Neural cell (in vitro differentiated cells): ENCODE measurements around the gene CXCL13. TPM values are rescaled to one million over a fixed set of nuclear protein-coding genes. Genes with fewer than 3 reads are reported as not detected.
A peak's percentile ranks its signal among the peaks of the same experiment; 100 is the strongest.

ENCODE experiments used
- H2AFZ ChIP-seq: fragments of 200-600, 300-800 bp; sonication (generic), shearing (Covaris generic); 2 replicates; pipeline ENCODE4 v1.6.0; 2014; ENCODE audit warnings: low read depth, mild to moderate bottlenecking, antibody characterized with exemption, low read length, moderate library complexity
- H3F3A ChIP-seq: fragments of 200-600 bp; shearing (Covaris generic); 2 replicates; pipeline ENCODE4 v1.6.1; 2016; ENCODE audit warnings: mild to moderate bottlenecking, moderate library complexity, mixed read lengths, antibody characterized with exemption, low read length; ENCODE audit not compliant: insufficient read depth, poor library complexity, severe bottlenecking
- H3K27ac ChIP-seq: fragments of 200-600, 300-800 bp; sonication (generic), shearing (Covaris generic); 2 replicates; pipeline ENCODE4 v1.5.1; 2014; ENCODE audit warnings: mild to moderate bottlenecking, low read length, moderate library complexity
- H3K27me3 ChIP-seq: fragments of 300-800, 200-600 bp; sonication (generic), shearing (Covaris generic); 2 replicates; pipeline ENCODE4 v1.6.0; 2014; ENCODE audit warnings: mild to moderate bottlenecking, low read depth, low read length, moderate library complexity; ENCODE audit not compliant: insufficient read depth
- H3K36me3 ChIP-seq: fragments of 300-800, 200-600 bp; sonication (generic), shearing (Covaris generic); 2 replicates; pipeline ENCODE4 v1.5.1; 2014; ENCODE audit warnings: mild to moderate bottlenecking, antibody characterized with exemption, low read length, moderate library complexity; ENCODE audit not compliant: insufficient read depth
- H3K4me2 ChIP-seq: fragments of 300-800, 200-600 bp; sonication (generic), shearing (Covaris generic); 2 replicates; pipeline ENCODE4 v1.6.0; 2014; ENCODE audit warnings: mild to moderate bottlenecking, low read length
- H3K4me3 ChIP-seq: fragments of 300-800, 200-600 bp; sonication (generic), shearing (Covaris generic); 2 replicates; pipeline ENCODE4 v1.5.1; 2014; ENCODE audit warnings: mild to moderate bottlenecking, low read length, moderate library complexity
- H3K79me2 ChIP-seq: fragments of 200-600 bp; shearing (Covaris generic); replicated peaks from 2 replicates; pipeline ENCODE4 v1.6.0; 2014; ENCODE audit warnings: mild to moderate bottlenecking, low read length, moderate library complexity; ENCODE audit not compliant: insufficient read depth
- H3K9ac ChIP-seq: fragments of 300-800, 200-600 bp; sonication (generic), shearing (Covaris generic); 2 replicates; pipeline ENCODE4 v1.6.1; 2016; ENCODE audit warnings: mild to moderate bottlenecking, low read length, mixed read lengths
- H3K9me2 ChIP-seq: fragments of 200-600 bp; shearing (Covaris generic); 2 replicates; pipeline ENCODE4 v1.6.1; 2016; ENCODE audit warnings: mild to moderate bottlenecking, low read length, mixed read lengths; ENCODE audit not compliant: insufficient read depth
- H3K9me3 ChIP-seq: fragments of 200-600, 300-800 bp; sonication (generic), shearing (Covaris generic); 2 replicates; pipeline ENCODE4 v1.6.1; 2016; ENCODE audit warnings: mild to moderate bottlenecking, mixed run types, low read length, moderate library complexity, mixed read lengths
- H4K20me1 ChIP-seq: fragments of 200-600 bp; shearing (Covaris generic); 2 replicates; pipeline ENCODE4 v1.6.1; 2016; ENCODE audit warnings: mild to moderate bottlenecking, mixed run types; ENCODE audit not compliant: insufficient read depth
- EP300 ChIP-seq: fragments of 450-650 bp; conservative IDR thresholded peaks from 2 replicates; pipeline ENCODE4 v1.6.1; 2014; ENCODE audit warnings: antibody characterized with exemption, mild to moderate bottlenecking, moderate library complexity; ENCODE audit not compliant: poor library complexity, severe bottlenecking
- EZH2 ChIP-seq: fragments of 200-600, 300-800 bp; shearing (Covaris generic), sonication (generic); IDR thresholded peaks from 2 replicates; pipeline ENCODE4 v1.6.1; 2014; ENCODE audit warnings: antibody characterized with exemption, low read length, borderline replicate concordance, mild to moderate bottlenecking; ENCODE audit not compliant: insufficient read depth, poor library complexity, severe bottlenecking
- MXI1 ChIP-seq: fragments of 450-650 bp; conservative IDR thresholded peaks from 2 replicates; pipeline ENCODE4 v1.6.1; 2014; ENCODE audit warnings: antibody characterized with exemption, mild to moderate bottlenecking; ENCODE audit not compliant: poor library complexity, severe bottlenecking
- POLR2AphosphoS5 ChIP-seq: IDR thresholded peaks from 2 replicates; pipeline ENCODE4 v1.6.1; 2012
- RAD21 ChIP-seq: fragments of 450-650 bp; conservative IDR thresholded peaks from 2 replicates; pipeline ENCODE4 v1.6.1; 2014; ENCODE audit warnings: antibody characterized with exemption, mild to moderate bottlenecking, moderate library complexity
- REST ChIP-seq: IDR thresholded peaks from 2 replicates; pipeline ENCODE4 v1.6.1; 2012; ENCODE audit warnings: borderline replicate concordance
- SMC3 ChIP-seq: fragments of 450-650 bp; conservative IDR thresholded peaks from 2 replicates; pipeline ENCODE4 v1.6.1; 2014; ENCODE audit warnings: antibody characterized with exemption, mild to moderate bottlenecking, moderate library complexity; ENCODE audit not compliant: poor library complexity
- TAF1 ChIP-seq: IDR thresholded peaks from 2 replicates; pipeline ENCODE4 v1.6.1; 2012; ENCODE audit warnings: low read depth
- polyA plus RNA-seq: library from polyadenylated mRNA; depleted of rRNA; stranded (reverse); fragments of >200 nt; gene quantifications from 2 replicates; pipeline ENCODE4 v1.2.3, GENCODE V29; 2014
- TF ChIP-seq, protein P1 (sequence below): fragments of 450-650 bp; IDR thresholded peaks from 2 replicates; pipeline ENCODE4 v1.5.1; 2014; ENCODE audit warnings: antibody characterized with exemption, mild to moderate bottlenecking, moderate library complexity; ENCODE audit not compliant: poor library complexity, severe bottlenecking

CXCL13 gene
- polyA plus RNA-seq, 1 donor from 2014 or later = not detected

DNA sequence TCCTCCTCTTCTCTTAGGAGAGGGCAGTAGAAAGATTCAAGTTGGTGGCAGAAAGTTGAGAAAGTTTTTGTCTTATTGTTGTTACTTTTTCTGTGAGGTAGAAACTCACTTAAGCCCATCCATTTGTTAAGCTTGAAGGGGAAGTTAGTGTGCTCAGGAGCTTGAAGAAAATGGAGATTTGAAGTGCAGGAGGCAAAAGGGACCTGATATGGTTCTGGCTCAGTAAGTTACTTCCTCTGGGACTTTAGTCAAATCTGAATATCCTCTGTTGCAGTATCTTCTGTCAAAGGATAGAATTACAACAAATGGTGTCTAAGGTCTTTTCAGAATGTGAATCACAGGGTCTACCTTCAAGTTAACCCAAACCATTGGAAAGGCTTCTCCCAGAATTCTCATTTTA is 46.2 kb downstream of the CXCL13 start:
- no peak overlapping the region for H2AFZ ChIP-seq
- H3K79me2 ChIP-seq = no peaks in the 10 kb centered on the region
- no peak overlapping the region for H3K9ac ChIP-seq
- H4K20me1 ChIP-seq = no peaks in the 10 kb centered on the region
- TF ChIP-seq POLR2AphosphoS5 = no peak
- TF ChIP-seq MXI1 = no peak
- no peak for TF ChIP-seq SMC3
- no peak for TF ChIP-seq REST
- TF ChIP-seq EP300 = no peak
- no peak for TF ChIP-seq TAF1
- no peak for TF ChIP-seq EZH2
- TF ChIP-seq, protein P1, sequence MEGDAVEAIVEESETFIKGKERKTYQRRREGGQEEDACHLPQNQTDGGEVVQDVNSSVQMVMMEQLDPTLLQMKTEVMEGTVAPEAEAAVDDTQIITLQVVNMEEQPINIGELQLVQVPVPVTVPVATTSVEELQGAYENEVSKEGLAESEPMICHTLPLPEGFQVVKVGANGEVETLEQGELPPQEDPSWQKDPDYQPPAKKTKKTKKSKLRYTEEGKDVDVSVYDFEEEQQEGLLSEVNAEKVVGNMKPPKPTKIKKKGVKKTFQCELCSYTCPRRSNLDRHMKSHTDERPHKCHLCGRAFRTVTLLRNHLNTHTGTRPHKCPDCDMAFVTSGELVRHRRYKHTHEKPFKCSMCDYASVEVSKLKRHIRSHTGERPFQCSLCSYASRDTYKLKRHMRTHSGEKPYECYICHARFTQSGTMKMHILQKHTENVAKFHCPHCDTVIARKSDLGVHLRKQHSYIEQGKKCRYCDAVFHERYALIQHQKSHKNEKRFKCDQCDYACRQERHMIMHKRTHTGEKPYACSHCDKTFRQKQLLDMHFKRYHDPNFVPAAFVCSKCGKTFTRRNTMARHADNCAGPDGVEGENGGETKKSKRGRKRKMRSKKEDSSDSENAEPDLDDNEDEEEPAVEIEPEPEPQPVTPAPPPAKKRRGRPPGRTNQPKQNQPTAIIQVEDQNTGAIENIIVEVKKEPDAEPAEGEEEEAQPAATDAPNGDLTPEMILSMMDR = no peak
- no peak for TF ChIP-seq RAD21
- no peaks in the 10 kb centered on the region for H3K27me3 ChIP-seq
- no peaks in the 10 kb centered on the region for H3K9me2 ChIP-seq
- H3K36me3 ChIP-seq = no peaks in the 10 kb centered on the region
- no peak overlapping the region for H3K4me3 ChIP-seq
- H3F3A ChIP-seq = no peaks in the 10 kb centered on the region
- no peak overlapping the region for H3K4me2 ChIP-seq
- H3K9me3 ChIP-seq = no peaks in the 10 kb centered on the region
- no peak overlapping the region for H3K27ac ChIP-seq

DNA sequence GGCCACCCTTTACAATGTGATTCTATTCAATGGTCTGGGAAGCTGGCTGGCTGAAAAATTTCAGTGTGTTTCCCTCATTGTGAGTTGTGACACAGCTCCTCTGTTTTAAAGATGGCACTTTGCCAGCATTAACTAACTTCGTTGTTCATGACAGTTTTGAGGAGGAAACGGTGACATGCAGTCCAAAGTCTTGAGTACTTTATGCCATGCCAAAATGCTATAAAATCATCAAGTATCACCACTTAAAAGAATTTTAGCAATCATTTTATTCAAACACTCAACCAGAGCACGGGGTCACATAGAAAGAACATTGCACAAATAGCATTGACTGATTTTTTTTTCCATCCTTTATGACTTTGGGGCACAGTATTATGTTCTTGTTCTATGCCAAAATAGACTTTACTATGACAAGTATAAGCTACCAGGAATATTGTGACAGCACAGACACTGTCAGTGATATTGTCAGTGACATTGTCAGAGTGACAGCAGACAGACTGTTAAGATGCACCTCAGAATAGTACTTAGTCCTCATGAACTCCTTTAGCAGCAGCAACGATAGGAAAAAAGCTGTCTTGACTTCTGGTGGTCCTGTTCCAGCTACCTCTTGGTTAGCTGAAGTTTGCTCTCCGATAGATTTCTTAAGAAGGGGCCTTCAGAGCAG is 46.7 kb downstream of the CXCL13 start:
- no peaks in the 10 kb centered on the region for H3K36me3 ChIP-seq
- H3K4me2 ChIP-seq = no peak overlapping the region
- H3K27me3 ChIP-seq = no peaks in the 10 kb centered on the region
- no peak overlapping the region for H3K27ac ChIP-seq
- H3F3A ChIP-seq = no peaks in the 10 kb centered on the region
- H4K20me1 ChIP-seq = no peaks in the 10 kb centered on the region
- H3K9ac ChIP-seq = no peak overlapping the region
- H2AFZ ChIP-seq = no peak overlapping the region
- H3K9me2 ChIP-seq = no peaks in the 10 kb centered on the region
- TF ChIP-seq POLR2AphosphoS5 (peak; percentile 83), EP300 (peak; percentile 93), REST (no peak)
- no peaks in the 10 kb centered on the region for H3K79me2 ChIP-seq
- no peak overlapping the region for H3K4me3 ChIP-seq
- no peaks in the 10 kb centered on the region for H3K9me3 ChIP-seq
